ENCODE data around the gene SPDEF.

Gene SPDEF

GRCh38 chr6:34494973-34495372 lies 61.2 kb downstream of the SPDEF start:
- no peak for DNase-seq (ENCODE audit: low read depth)
- no peak for TF ChIP-seq CTCF (IDR thresholded peaks at IDR 0.05; ENCODE audit: insufficient read depth, low read depth, low read length, missing control alignments)
- H3K4me3 ChIP-seq (ENCODE audit: low read depth, low read length): no peak overlapping the region

- no peak for DNase-seq (ENCODE audit: low read depth)
- TF ChIP-seq CTCF (IDR thresholded peaks at IDR 0.05; ENCODE audit: insufficient read depth, low read depth, low read length, missing control alignments): no peak
- no peak overlapping the region for H3K4me3 ChIP-seq (ENCODE audit: low read depth, low read length)
These were observed 62.8 kb downstream of the SPDEF start for GRCh38 chr6:34493344-34493743.

GRCh38 chr6:34491091-34491430 lies 65.1 kb downstream of the SPDEF start:
- no peak for TF ChIP-seq CTCF (IDR thresholded peaks at IDR 0.05; ENCODE audit: insufficient read depth, low read depth, low read length, missing control alignments)
- no peak overlapping the region for H3K4me3 ChIP-seq (ENCODE audit: low read depth, low read length)
- DNase-seq (ENCODE audit: low read depth): no peak

GRCh38 chr6:34490390-34491090 lies 65.6 kb downstream of the SPDEF start:
- no peak for DNase-seq (ENCODE audit: low read depth)
- no peak for TF ChIP-seq CTCF (IDR thresholded peaks at IDR 0.05; ENCODE audit: insufficient read depth, low read depth, low read length, missing control alignments)
- H3K4me3 ChIP-seq (ENCODE audit: low read depth, low read length): no peak overlapping the region

GRCh38 chr6:34489207-34489805 lies 66.8 kb downstream of the SPDEF start:
- no peak overlapping the region for H3K4me3 ChIP-seq (ENCODE audit: low read depth, low read length)
- DNase-seq (ENCODE audit: low read depth): no peak
- no peak for TF ChIP-seq CTCF (IDR thresholded peaks at IDR 0.05; ENCODE audit: insufficient read depth, low read depth, low read length, missing control alignments)
